Activated CD8-positive, alpha-beta memory T cell treated with anti-CD3 and anti-CD28 coated beads for 24 hours (primary cell): Measurements from ENCODE around the gene DDRGK1.
A peak's percentile ranks its signal among the peaks of the same experiment; 100 is the strongest.

Source experiments
- DNase-seq: peaks from one replicate; pipeline ENCODE4 v3.0.0-alpha.2; 2020

DDRGK1 gene

DNA sequence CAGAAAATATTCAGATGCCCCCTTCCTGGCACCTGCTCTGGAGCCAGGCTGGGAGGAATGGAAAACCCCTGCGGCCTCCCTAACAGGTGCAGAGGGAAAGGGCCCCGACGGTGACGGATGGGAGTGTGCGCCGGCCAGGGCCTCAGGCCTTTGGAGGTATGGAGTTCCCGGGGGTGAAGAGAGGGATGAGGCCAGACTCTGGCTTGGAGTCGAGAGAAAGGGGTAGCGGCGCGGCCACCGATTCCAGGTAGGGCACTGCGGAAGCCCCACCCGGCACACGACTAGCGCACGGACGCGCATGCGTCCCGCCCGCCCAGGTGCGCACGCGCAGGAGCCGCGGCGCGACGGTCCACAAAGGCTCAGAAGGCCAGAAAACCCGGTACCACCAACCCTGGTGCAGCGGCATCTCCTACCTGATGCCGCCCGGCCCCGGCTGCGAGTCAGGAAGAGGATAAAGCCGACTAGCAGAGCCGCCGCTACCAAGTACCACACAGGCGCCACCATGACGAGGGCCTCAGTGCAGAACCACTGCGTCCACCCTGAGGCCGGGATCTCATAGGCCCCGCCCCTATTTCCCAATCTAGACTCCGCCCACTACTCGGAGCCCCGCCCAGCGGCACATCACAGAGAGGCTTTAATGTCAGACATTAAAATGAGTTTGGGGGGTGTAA is at the start of gene DDRGK1:
TSS of gene DDRGK1 (minus strand) at position 559 of the 671 bp plus-strand sequence. CDS start at position 504, 55 bp downstream.
- DNase-seq, result peak; percentile 98

DNA sequence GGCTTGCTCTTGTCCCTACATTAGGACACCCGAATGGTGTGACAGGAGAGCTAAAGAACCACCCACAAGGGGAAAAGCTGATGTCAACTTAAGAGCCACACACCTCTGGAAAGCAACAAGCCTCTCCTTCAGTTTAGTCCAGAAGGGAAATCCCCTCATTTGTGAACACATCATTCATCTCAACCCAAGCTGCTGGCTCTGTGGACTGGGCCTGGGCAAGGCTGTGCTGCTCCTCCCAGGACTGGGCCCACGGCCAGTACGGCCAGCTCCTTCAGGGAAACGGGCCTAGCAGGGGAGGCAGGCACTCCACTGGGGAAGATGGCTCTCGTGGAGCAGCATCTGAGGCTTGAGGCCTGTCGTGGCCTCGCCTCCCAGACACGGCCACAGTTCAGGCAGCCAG is 47.3 kb upstream of the DDRGK1 start:
- DNase-seq, result no peak

DNA sequence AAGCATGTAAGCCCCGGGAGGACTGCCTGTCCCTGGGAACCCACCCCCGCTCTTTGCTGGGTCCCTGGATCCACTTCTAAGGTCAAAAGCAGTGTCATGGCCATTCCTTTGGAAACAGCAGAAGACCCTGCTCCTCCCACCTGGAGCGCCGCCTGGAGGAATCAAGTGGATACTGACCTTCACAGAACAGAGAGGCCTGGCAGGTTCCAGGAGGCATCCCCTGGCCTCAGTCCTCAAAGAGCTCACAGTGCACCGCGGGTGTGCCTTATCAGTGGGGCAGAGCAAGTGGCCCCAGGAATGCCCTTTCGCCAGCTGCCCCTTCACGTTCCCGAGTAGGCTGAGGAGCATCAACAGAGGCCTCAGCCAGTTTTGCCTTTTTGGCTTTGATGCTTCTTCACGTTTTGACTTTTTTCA is 45.6 kb upstream of the DDRGK1 start:
- DNase-seq, result no peak

DNA sequence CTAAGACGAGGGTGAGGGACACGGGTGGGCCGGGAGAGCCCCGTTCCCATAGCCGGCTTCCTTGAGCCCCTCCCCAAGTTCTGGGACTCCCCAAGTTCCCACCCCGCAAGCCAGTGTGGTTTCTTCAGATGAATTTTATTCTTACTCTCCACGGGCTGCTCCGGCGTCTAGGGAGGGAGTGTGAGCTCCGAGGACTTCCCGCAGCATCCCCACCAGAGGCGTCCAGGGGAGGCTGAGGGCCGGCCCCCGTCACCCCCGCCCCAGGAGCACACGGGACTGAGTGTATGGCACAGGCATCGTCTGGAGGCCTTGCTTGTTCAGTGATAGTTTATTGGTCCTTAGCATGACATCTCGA is 44.5 kb upstream of the DDRGK1 start:
- no peak for DNase-seq

DNA sequence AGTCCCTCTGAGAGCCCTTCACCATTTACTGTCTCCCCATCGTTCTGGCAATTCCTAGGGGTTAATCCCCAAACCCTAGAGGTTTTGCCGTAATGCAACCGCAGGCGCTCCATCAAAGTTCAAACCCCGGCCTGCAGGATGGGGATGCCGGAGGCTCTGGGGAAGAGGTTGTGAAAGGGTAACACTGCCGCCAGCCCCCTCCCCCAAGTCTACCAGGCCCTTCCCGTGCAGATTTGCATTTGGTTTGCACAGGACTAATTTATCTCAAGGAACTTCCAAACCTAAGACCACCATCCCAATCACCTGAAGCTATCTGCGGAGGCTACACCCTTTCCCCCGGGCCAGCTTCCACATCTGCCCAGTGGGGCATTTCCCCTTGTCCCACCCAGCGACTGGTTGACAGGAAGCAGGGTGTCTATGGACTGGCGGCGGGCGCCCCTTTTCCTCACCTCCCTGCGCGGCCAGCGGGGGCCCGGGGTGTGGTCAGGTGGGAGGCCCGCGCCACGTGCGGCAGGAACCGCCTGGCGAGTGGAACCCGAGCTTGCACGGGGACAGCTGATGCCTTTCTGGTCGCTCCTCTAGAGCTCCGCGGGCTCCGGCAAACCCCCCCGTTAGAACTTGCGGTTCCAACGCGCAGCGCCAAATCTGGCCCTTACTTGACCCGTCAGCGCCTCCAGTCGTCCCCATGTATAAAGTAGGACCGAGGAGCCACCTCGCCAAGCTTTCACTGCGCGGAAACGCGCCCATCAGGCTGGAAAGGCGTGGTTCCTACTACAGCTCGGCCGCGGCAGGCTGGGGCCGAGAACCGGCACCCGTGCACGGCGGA is 43.9 kb upstream of the DDRGK1 start:
- DNase-seq, result peak; percentile 65

DNA sequence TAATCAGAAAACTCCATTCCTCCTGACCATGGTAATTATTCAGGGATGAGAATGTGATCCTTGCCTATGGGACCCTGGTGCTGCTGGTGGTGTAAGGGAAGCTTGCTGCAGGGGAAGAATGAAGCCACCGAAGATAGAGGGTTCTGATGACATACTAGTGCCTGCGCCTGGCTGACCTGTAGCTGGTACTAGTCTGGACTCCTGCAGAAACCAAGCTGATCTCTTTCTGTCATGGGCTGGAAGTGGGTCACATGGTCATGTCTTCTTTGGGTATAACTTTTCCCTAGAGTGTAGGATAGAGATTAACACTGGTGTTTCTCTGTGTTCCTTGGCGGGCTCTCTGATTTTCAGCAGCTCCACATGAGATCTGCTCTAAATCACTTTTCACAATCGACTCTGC is 43.2 kb upstream of the DDRGK1 start:
- DNase-seq, result no peak

DNA sequence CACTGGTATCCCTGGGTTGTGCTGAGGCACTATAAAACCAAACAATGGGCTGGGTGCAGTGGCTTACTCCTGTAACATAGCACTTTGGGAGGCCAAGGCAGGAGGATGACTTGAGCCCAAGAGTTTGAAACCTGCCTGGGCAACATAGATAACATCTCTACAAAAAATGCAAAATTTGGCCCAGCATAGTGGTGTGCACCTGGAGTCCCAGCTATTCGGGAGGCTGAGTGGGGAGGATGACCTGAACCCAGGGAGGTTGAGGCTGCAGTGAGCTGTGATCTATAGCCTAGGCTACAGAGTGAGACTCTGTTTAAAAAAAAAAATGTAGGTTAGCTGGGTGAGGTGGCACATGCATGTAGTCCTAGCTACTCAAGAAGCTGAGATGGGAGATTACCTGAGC is 42.2 kb upstream of the DDRGK1 start:
- DNase-seq, result no peak

DNA sequence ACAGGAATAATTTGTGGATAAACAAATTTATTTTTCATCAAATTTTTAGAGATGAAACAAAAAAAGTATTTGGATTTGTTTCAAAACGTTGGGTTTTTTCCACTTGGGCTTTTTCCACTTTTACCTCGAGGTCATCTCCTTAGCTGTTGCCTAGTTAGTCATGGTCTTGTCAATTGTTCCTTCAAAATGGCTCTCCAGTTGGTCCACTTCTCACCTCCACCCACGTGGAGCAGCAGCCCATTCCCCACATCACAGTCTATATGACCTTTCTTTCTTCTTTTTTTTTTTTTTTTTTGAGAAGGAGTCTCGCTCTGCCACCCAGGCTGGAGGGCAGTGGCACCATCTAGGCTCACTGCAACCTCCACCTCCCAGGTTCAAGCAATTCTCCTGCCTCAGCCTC is 41.2 kb upstream of the DDRGK1 start:
- DNase-seq, result no peak

DNA sequence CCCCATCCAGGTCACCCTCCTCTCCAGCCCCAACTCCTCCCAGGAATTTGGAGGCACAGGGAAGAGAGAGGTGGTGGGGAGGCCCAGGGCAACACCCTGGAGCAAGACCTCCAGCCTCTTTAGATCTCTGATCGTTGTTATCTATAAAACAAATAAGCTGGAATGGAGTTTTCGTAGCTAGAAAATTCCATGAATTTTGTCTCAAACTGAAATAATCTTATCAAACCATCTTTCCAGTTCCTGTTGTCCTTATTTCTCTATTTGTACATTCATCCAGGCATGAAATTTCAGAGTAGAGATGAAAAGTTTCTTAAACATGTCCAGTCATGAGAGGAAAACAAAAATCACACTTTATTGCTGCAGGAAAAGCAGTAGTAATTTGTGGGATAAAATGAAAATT is 40.7 kb upstream of the DDRGK1 start:
- no peak for DNase-seq

DNA sequence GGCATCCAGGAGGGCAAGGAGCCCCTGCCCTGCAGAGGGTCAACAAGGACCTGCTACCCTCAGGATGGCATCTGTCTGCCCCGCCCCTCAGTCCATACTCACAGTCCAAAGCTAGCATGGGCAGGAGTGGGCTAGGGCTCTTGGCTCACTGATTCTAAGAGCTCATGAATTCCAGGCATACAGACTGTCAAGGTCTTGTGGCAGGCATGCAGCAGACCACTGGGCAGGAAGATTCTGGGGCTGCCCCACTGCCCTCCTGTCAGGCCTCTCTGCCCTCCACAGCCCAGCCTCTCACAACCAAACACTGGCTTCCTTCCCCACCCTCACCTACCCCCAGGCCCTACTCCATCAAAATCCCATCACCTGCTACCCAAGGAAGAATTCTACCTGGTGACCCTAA is 40.1 kb upstream of the DDRGK1 start:
- no peak for DNase-seq

DNA sequence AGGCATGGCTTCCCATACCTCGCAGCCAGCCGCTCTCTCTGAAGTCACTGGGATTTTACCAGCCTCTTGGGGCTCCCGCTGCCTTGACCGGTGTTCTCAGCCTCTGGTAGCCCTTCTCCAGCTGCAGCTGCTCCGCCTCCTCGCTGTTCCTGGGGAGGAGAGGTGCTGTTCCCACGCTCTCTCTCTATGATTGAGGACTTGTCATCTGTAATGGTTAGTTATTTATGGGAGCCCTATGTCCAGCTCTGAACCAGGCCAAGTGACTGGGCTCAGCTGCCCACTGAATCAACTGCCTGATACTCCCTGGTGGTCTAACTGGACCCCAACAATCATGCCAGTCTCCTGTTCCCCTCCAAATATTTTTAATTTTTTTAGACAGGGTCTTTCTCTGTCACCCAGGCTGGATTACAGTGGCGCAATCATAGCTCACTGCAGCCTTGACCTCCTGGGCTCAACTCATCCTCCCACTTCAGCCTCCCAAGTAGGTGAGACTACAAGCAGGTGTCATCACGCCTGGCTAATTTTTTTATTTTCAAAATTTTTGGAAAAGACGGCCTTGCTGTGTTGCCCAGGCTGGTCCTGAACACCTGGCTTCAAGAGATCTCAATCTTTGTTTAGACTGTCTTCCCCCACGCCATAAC is 39.4 kb upstream of the DDRGK1 start:
- no peak for DNase-seq

DNA sequence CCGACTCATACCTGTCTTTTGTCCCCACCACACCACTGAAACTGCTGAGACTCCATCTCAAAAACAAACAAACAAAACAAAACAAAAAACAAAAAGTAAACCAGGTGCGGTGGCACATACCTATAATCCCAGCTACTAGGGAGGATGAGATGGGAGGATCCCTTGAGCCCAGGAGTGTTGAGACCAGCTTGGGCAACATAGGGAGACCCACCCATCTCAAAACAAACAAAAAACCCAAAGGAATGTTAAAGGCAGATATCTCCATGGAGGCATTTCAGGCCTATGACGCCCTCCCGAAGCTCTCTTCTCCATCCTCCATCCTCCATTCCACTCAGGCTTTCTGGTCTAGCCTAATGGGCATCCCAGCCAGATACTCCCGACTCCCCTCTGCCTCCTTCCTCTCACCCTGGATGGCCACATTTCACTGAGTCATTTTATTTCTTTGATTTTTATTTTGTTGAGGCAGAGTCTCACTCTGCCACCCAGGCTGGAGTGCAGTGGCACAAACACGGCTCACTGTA is 37.8 kb upstream of the DDRGK1 start:
- no peak for DNase-seq

DNA sequence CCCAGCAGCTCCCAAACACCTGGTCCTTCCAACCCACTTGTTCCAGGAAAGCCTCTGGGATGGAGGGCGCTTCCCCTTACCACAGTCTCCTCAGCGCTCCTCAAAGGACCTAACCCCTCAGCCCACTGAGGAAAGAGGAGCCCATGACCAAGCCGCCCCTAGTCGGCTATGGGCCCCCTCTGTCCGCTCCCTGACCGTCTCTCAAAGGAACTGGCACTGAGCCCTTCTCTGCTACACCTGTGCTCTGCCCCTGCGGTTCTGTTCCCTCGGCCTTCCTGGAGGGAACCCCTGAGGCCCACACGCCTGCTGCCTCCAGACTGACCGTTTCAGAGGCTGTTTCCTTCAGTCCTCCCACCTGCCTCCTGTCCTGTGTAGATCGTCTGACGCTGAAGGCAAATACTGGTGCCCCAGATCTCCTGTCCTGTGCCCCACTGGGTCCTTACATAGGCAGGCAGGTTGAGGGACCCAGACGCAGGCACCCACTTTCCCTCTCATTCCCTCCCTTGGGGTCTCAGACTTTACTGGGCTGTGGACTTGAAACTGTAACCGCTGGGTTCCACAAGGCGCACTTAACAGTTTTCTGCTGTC is 36.4 kb upstream of the DDRGK1 start:
- no peak for DNase-seq

DNA sequence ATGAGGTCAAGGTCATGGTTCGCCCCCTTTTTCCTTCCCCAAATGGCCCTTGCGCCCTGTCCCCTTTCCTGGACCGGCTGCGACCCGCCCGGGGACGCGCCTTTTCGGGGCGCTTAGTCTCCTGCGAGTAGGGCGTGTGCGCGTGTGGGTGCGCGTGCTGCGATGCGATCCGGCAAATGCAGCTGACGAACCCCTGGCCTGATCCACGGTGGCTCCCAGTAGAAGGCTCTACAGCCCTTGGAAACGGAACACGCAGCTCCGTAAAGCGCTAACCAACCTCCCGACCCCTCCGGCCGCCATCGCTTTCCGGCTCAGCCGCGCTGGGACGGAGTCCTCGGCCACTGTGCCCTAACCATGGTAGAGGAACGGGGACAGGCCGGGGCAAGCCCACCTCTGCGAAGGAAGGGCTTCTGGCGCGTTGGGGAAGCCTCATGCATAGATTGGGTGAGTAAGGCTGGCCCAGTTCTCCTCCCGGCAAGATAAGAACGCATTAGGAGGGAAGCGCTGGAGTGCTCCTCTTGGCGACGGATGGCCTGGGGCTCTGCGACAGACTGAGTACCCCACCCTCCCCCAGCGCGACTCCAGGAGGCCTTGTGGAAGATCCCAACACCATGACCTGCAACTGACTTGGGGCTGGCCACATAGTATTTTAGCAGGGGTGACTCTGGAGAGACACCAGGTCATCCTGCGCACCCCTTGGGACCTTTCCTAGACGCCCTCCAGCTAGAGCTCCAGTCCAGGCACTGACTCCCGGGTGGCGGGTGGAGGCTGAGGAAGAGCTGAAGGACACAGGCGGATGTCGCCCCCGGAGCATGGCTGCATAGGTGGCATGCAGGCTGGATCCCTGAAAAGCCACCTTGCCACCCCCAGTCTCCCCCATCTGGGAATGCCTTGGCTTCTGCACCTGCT is 35.6 kb upstream of the DDRGK1 start:
- DNase-seq, result no peak

DNA sequence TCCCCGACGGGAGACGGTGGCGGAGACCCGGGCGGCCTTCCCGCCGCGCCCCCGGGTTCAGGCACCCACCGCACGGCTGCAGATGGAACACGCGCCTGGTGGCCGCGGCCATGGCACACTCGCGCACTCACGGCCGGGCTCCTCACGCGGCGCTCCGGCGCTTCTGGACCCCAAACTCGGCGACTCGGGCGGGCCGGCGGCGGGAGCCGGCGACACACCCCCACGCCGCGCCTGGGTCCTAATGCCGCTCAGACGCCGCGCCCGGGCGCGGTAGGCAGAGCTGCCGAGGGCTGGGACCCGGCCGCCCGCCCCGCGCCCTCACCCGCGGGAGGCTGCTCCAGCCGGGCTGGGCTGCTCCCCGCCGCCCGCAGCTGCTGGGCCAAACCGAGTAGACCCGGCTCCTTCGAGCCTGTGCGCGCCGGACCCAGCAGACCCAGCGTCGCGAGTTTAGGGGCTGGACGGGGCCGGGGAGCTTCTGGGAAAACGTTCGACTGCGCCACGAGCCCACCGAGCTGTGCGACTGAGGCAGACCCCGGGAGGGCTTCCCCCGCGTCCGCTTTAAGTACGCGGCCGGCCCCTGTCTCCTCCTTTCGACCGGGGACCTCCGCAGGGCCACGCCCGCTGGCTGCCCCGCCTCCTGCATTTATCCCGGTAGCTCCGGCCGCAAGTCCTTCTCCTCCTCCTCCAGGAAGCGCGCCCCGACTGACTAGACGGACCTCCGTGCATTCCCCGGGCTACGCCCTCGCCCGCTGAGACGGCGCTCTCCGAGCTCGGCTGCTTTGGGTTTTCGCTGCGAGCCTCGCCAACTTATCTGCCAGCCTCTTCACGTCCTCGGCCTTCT is 34.8 kb upstream of the DDRGK1 start, which contains the start of gene SLC4A11:
TSS of gene SLC4A11 (minus strand) at position 165 of the 841 bp plus-strand sequence. CDS start at position 112, 53 bp downstream.
- DNase-seq, result peak; percentile 71

DNA sequence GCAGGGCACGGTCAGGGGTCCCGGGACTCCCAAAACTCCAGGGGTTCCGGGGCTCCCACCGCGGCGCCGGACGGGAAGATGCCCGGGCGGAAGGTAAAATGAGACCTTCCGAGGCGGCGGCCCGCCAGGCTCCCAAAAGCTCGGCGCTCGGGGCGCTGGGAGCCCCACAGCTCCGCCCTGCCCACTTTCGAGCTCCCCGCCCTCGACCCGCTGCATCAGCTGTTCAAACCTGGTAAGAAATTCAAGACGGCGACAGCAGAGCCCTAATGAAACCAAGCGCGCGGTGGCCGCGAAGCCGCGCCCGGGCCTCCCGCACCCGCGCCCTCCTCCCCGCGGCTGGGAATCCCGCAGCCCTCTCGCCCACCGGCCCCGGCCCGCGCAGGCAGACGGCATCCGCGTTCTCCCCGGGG is 34.1 kb upstream of the DDRGK1 start:
- peak; percentile 79 for DNase-seq

DNA sequence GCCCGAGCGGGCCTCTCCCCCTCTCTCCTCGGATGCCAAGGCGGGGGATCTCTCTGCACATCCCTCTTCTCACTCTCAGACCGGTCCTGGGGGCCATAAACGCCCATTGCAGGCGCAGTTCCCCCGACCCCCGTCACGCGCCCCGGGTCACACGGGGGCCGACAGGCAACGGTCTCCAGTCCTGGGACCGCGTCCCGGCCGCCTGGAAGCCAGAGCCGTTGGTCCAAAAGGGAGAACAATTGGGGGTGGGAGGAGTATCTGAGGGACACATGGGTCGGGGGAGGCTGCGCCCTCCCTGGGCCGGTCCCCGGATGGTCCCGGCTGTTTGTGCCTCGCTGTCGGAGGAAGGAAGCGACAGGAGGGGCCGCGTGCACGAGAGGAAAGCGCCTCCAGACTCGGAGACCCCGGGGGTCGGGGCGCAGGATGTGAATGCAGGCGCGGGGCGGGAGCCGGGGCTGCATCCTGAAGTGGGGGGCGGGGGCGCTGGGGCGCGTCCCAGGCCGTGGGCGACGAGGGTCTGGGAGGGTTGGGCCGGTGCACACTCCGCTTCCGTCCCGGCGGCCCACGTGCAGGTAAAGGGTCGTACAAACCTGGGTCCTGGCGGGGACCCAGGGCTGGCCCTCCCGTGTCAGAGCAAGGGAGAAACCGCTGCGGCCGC is 33.6 kb upstream of the DDRGK1 start:
- DNase-seq, result no peak

DNA sequence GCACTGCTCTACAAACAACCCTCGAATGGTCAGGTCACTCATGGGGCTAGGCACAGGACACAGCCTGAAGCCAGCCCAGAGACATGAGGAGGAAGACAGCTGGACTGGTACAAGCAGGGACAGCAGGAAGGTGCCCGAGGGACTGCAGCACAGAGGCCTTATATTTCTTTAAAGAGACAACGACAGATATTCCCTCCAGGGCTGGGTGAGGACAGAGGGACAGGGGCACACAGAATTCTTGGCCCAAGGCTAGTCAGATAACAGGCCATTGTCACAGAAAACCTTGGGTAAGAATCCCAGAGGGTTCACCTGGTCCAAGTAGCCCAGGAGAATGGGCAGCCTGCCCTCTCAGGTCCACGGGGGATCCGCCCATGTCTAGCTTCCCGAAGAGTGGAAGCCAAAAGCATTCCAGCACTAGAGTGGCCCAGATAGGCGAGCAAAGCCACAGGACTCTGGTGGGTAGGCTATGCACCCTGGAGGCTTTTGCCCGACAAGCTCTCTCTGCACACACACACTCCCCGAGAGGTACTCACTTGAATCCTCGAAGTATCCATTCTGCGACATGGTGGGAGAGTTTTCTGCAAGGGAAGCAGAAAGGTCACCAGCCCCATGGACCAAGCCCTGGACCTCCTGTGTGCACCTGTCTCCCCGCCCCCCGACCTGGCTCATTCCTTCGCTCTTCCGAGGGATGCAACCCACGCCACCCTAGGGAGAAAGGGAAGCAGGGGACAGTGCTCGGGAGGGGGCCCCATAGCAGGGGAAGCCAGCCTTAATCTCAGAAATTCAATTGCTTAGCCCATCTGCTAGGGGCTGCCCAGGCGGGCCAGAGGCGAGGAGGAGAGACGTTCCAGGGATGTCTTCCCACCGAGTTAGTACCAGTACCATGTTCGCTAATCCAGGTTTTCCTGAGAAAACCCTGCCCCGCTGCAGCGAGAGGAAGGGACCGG is 32.8 kb upstream of the DDRGK1 start:
- no peak for DNase-seq

DNA sequence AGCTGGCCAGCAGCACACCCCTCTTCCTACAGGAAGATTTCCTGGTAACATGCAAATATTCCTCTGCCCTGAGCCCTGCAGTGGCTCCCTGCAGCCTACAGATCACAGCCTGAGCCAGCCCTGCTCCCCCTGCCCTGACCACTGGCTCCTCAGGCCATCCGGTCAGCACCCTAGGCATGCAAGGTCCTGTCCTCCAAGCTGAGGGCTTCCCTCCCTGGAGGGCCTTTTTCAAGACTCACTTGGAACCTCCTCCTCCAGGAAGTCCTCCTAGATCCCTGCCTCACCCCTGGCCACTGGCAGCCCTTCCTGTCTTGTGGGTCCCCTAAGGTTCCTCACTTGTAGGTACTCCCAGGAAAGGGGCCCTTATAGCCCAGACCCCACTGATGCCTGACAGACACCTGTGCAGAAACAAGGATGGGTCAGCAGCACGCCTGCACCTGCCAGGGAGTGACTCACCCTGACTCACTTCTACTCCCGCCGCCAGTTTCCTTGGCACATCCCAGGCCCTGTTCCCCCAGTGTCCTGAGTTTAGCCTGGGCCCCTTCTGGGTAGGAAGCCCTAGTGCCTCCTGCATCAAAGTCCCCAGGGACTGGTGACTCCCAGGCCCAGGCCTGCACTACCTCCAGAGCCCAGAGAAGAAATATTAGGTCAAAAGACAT is 31.3 kb upstream of the DDRGK1 start:
- DNase-seq, result no peak
